HG03378 (cell line): Measurements from ENCODE around the gene ZNF669.

ENCODE experiments used
- ATAC-seq: cut with Tn5 transposase; IDR thresholded peaks from one replicate; pipeline ENCODE4 v1.9.1; 2021; ENCODE audit warnings: mild to moderate bottlenecking, moderate library complexity; ENCODE audit not compliant: unreplicated experiment

The ZNF669 gene

DNA sequence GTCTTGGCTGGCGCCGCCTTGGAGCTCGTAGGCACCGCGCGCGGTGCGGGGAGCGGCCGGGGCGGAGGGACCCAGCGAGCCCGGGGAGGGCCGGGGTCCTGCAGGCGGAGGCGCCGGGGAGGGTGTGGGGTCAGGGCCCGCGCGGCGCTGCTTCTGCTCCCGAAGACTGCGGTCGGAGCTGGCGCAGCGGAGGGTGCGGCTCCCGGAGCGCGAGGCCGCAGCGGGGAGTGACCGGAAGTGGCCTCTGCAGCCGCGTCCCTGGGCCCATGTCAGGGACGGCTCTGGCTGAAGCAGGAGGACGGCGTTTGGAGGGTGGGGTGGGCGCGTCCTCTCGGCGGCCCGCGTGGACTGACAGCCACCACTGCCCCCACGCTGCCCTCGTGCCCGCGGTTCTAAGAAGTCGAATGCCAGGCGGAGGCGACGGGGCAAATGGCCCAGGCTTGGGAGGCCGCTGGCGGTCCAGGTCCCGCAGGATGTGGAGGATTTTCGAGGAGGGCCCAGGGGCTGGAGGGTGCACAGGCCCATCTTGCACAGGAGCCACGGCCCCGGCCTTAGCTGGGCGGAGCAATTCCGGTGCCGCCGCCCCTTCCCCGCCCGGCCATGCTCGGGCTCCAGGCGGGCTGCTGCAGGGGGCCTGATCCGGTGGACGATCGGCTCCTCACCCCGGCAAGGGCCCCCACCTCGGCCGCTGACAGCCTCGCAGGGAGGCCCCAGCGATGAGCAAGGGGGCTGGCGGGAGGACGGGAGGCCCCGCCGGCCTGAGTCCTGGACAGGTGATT lies 7.7 kb upstream of the ZNF669 start:
- ATAC-seq = no peak

DNA sequence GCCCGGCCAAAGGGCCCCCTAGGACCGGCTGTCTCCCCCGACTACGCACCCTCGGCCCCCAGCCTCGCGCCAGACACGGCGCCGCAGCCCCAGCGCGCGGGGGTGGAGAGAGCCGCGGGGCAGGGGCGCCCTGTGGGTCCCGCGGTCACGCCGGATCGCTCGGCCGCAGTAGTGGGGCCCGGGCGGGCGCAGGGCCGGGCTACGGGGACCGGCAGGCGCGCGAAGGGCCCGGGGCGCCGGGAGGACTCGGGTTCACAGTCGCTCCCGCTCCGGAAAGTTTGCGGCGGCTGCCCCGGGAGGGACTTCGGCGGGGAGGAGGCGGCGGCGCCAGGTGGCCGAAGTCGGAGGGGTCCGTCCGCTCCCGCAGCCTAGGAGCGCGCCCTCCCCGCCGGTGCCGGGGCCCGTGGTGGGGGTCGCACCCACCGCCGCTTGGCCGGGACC lies 7.1 kb upstream of the ZNF669 start:
- ATAC-seq = no peak

DNA sequence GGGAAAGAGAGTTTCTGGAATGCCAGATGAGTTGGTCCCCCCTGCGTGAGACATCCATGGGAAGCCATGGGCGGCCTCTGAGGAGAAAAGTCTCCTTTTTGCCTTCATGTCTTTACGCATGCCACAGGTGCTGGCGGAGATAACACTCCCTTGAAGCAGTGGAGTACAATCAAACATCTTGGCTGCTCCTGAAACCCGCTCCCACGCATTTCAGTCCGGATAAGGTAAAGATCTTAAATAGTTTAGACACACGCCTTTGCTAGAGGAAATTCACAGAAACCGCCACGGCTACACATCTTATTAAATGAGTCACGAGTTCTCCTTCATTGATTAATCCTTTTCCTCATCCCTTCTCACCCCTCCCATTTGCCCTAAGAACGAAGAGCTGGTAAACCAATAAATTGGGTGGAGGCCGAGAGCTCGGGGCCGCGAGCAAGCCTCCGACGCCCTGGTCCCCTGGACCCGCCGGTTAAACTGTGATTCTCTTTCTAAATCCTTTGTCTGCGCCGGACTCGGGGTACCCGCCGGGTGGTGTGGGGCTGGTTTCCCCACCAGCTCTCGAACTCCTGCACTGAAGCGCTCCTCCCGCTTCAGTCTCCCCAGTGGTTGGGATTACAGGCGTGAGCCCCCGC lies 6.6 kb upstream of the ZNF669 start:
- ATAC-seq = no peak

DNA sequence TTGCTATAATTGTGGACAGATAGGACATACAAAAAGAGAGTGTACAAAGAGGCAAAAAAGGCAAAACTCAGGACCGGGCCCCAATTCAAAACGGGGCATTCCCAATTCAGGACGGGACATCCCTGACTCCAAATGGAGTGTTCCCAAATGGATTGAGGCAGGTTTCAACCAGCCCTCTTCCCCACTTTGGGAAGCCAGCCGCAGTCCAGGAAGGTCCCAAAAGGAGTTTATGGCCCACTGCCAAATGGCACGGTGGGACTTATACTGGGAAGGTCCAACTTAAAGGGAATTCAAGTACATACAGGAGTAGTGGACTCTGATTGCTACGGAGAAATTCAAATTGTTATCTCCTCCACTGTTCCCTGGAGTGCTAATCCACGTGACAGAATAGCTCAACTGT lies 3.5 kb upstream of the ZNF669 start:
- ATAC-seq = no peak

DNA sequence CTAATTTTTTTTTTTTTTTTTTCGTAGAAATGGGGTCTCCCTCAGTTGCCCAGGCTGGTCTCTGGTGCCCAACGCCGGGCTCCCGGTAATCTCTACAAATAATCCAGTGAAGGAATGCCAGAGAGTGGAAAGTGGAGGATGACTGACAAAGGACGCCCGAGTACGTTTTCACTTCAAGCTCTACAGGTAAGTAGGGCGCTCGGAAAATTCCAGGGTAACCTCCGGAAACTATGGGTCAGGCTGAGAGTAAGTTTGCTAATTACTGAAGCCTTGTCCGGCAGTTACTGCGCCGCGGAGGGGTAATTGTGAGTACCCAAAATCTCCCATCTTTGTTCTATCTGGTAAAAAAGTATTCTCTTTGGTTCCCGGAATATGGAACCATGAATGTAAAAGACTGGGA lies 1.8 kb upstream of the ZNF669 start:
- no peak for ATAC-seq

DNA sequence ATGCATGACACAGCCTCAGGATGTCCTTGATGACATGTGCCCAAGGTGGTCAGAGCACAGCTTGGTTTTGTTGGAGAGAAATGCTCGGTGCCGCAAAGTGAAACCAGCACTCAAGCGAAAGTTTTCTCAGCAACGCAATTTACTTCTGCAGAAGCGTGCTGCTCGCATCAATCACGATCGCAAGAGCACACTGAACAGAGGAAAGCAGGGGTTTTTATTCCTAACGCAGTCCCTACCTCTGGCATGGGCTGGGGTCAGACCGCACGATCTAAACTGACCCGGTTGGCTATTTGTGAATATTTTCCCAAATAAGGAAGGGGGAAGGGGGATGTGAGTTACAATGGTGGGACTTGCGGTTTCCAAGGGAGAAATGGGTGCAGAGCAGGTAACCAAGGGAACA lies 809 bp upstream of the ZNF669 start:
- no peak for ATAC-seq

DNA sequence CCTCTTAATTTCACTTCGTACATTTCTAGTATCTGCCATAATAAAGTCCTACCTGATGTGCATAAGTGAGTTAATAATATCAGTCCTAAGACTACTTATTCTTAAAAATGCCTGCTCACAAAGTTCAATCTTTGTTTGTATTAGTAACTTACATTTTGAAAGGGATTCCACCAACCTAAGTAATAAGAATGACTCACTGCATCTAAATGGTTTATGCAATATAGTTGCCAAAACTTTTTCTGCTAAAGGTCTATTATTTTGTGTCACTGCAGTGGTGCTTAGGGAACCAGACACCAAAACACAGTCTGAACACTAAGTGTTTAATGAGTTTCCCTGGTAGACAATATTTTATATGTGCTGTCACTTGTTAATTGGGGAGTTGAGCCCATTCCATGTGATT lies 1.8 kb downstream of the ZNF669 start:
- no peak for ATAC-seq

DNA sequence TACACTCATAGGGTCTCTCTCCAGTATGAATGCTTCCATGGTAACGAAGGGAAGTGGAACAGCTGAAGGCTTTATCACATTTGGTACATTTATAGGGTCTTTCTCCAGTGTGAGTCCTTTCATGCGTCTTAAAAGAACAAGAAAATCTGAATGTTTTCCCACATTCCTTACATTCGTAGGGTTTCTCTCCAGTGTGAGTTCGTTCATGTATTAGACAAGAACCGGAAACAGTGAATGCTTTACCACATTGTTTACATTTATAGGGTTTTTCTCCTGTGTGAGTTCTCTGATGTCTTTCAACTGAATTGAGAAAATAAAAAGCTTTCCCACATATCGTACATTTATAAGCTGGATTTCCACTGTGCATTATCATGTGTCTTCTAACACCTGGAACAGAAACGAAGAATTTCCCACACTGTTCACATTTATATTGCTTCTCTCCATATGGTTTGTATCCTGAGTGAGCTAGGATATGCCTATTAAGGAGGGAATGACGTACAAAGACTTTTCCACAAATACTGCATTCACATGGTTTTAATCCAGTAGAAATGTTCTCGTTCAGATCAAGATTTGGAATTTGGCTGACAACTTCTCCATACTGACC lies 3.4 kb downstream of the ZNF669 start:
- ATAC-seq = no peak

DNA sequence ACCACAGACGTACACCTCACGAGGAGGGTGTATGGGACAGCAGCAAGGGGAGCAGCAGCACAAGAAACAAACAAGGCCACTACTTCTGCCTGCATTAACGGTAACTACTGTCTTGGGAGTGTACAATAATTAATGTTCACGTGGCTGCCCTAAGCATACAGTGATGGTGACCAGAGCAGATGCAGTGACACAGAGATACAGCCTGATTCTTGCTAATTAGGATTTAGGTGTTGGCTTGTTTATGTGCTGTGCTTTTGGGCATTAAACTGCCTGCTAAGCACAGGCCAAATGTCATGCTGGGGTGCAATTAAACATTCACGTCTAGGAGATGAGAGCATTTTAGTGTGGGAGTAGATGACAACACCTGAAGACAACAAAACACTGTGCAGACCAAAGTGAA lies 7.2 kb downstream of the ZNF669 start:
- ATAC-seq = no peak

DNA sequence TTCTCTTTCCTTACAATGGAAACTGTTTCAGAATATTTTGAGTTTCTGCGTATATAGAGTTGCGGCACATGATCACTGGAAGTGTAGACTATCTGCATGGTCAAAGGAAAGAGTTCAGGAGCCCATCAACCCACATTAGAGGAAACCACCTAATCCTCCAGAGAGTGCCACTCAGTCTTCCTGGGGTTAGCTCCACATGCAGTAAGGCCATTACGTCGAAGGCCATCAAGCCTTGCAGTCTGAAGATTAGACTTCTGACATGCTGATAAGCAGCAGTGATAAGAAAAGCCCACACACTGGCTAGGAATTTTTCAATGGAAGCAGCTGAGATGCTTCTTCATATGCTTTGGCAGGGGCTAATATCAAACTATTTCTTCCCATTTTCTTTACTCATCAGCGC lies 7.6 kb downstream of the ZNF669 start:
- no peak for ATAC-seq

DNA sequence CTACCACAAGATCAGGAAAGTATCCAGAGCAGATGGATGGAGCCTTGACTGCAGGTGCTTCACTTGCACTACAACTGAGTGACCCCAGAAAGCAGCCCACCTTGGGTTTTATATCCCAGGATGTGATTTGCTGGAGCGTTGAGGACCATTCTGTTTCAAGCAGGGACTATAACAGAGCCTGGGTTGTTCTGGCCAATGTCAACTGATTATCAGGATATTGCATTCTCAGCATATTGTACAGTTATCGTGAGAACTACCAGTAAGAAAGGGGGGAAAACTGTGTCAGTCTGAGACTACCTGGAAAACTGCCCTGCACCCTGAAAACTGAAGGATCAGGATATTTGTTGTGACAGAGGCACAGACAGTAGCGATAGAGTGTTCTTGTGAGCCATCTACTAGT lies 8.0 kb downstream of the ZNF669 start:
- ATAC-seq = no peak

DNA sequence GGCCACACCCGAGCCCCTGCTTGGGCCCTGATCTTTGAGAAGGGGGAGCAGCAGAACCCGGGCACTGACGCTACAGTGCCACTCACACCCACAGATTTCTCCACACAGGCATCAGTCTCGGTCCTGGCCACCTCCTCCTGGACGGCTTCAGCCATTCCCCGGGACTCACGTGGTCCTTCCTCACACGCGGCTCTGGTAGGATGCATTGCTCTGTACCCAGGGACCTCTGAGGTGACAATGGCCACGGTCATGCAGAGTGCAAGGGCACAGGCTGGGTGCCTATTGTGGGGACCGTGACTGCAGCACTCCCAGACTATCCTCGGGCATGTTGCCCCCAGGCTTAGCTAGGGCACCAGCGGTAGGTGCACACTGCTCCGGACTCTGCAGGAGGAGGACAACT lies 13.7 kb downstream of the ZNF669 start:
- ATAC-seq = no peak

DNA sequence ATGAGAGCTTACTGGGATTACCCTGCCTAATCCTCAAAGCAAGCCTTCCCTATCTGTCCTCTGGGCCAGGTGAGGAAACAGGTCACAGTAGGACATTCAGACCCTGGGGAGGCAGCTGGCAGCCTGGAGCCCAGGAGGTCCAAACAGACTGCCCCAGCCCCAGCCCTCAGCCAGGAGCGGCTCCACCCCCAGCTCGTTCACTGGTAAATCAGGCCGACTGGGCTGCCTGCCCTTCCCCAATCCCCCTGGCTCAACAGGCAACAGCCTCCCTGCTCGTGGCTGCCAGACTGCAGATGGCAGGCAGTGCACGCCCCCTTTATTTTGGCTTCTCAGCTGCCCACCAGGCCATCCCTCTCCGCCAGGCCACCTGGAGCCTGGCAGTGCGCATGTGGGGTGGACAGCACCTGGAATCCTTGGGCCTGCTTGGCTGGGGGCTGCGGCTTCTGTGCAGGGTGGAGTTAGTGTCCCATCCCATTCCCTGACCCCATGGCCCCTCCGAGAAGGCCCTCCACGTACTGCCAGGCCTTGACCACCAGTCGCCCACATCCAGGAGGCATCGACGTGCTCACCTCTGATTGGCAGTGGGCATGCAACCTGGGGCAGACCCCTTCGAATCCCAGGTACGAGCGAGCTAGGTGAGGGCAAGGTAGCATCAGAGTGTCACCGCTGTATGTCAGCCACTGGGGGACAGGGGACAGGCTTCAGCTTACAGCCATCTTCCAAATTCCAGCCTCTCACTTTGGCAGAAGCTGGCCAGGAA lies 14.4 kb downstream of the ZNF669 start:
- ATAC-seq = no peak

DNA sequence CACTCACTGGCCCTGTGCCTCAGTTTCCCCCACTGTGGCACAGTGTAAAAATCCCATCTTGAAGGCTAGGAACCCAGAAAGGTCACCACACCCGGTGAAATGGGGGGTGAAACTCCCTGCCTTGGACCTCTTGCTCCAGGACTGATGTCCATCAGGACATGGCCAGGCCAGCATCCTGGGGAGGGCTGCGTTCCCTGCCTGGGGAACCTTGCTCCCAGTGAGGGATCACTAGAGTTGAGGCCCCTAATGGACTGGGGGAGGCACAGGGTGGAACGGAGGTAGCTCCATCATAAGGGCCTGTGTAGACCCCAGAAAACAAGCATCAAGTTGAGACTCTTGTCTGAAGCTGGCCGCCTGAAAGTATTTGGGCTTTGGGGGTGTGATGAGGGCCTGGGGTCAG lies 15.2 kb downstream of the ZNF669 start:
- no peak for ATAC-seq

DNA sequence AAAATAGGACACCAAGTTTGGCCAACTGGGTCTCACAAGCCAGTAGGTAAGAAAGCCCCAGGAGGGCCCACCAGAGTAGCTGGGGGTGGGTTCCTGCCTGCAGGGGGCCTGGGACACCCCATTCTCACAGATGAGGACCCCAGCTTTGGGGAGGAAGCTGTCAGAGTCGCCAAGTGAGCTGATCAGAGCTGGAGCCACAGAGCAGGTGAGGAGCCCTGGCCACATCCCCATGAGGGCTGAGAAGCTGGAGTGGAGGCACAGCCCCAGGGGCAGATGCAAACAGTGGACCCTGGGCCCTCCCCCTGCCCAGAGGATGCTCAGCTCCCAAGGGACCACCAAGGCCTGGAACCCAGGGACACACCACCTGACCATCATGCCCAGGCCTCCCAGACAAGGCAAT lies 16.9 kb downstream of the ZNF669 start:
- no peak for ATAC-seq

DNA sequence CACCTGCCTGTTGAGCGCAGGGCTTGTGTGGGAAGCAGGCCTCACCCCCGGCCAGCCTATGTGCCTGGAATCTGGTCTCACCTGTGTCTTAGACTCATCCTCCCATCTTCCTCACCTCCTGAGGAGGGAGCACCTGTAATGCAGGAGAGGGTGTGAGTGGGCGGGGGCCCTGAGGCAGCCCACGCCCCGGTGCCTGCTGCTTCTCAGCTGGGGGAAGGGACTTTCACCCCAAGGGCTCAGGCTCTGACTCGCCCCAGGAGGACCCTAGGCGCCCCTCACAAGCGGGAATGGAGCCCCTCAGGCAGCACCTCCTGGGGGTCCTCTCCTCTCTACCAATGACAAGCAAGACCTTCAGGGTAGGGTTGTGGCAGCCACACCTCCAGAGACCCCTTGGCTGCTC lies 18.8 kb downstream of the ZNF669 start:
- ATAC-seq = no peak

DNA sequence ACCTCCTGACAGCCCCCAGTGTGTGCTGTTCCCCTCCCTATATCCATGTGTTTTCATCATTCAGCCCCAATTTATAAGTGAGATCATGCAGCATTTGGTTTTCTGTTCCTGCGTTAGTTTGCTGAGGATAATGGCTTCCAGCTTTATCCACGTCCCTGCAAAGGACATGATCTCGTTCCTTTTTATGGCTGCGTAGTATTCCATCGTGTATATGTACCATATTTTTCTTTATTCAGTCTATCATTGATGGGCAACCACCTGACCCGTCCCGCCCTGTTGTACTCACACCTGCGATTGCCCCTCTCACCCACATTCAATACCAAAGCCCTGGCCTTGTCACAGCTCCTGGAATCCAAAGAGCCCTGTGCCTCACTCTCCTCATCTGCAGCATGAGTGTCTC lies 19.4 kb downstream of the ZNF669 start:
- ATAC-seq = no peak

DNA sequence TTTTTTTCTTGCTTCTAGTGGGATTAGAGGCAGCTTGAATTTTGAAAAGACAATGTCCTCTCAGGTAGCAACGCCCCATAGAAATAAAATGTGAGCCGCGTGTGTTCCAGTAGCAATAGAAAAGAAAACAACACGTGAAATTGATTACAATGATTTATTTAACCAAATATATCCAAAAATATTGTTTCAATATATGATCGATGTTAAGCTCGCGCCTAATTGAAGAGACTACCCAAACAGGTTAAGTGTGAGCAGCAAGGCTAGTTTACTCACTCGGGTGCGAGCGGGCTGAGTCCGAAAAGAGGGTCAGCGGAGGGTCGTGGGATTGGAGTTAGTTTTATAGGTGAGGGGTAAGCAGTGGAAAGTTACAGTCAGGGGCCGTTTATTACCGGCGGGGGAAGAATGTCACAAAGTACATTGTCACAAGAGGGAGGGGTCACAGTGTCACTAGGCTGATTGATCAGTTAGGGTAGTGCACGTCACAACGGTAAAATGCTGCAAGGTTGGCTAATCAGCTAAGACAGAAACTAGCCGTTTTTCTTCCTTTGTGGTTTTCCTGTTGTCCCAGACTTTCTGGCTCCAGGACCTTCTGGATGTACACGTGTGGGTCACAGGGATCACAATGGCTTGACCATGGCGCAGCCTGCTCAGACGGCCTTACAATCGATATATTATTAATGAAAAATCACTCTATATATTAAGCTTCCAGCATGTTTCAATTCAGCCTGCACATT lies 24.8 kb downstream of the ZNF669 start:
- no peak for ATAC-seq

DNA sequence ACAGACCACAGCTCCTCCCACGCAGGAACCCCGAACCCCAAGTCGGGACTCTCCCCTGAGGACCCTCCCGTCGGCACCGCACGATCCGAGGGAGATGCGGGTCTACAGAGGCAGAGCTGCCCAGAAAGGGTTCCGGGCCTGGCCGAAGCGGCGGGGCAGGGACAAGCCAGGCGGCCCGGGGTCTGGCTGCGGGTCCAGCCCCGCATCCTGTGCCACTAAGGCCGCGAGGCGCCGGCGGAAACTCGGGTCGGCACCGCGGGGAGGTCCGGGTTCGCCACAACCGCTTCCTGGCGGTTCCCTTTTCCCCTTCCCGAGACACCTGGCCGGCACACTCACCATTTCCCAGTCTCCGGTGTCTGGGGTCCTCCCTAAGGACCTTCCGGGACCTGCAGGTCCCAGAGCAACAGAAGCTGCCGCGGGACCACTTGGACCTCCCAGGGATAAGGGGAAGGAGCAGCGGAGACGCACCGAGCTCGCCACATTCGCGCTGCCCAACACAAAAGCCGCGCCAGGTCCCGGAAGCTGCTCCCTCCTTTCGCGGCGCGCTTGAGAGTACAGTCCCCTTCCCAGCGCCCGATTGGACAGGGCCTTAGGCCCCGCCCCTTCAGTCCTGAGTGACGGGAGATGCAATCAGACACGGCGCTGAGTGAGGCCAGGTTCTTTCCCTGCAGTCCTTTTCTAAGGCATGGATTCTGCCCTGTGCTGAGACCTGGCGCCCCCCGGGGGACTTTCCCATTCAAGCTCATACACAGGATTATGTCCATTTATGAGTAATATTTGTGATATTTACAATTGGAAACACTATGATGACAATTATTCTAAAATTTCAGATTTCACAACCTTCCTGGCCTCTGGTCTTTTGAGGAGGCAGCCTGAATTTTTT lies 25.7 kb downstream of the ZNF669 start, which contains the start of gene ZNF670:
ZNF670 (minus strand) TSS at position 554 of the 883 bp plus-strand sequence; CDS start at position 339, 215 bp downstream.
- peak; percentile 99 for ATAC-seq

DNA sequence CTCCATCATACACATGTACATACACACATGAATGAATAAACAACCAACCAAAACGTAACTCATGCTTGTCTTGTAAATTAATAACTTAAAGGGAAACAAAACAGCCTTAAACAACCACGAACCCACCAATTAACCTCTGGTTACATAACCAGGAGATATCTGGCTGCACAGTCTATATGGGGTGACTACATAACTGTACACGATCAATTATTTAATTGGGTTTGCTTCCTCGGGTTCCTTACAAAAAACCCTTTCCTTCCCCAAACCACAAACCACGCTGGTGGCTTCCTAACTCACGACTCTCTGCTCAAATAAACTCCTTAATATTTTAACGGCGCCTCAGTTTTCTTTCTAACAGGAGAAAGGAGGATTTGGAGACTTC lies 26.3 kb downstream of the ZNF669 start:
- ATAC-seq = peak; percentile 26
